Esophagus muscularis mucosa (tissue), 4 donors: ENCODE measurements around the gene OXCT1. TPM values are rescaled to one million over a fixed set of nuclear protein-coding genes. Genes with fewer than 3 reads are reported as not detected.

ENCODE experiments used
- DNase-seq: peaks from one replicate; pipeline ENCODE4 v3.0.0-alpha.2; 2017; ENCODE audit errors: extremely low spot score
- H3K27ac ChIP-seq, 4 donors: fragments of 200-600 bp; sonication (generic); replicated peaks in 1 of 4; 1 replicate in 3 of 4; 2 replicates in 1 of 4; pipeline ENCODE4 v1.5.1; 2016 to 2019; ENCODE audit warnings: mild to moderate bottlenecking in 1 of 4
- H3K27me3 ChIP-seq, 4 donors: fragments of 200-600 bp; sonication (generic); one replicate each; pipeline versions ENCODE4 v1.5.1 to v1.6.0; 2016 to 2019
- H3K36me3 ChIP-seq, 4 donors: fragments of 200-600 bp; sonication (generic); one replicate each; pipeline ENCODE4 v1.5.1; 2016 to 2019
- H3K4me1 ChIP-seq, 4 donors: fragments of 200-600 bp; sonication (generic); one replicate each; pipeline ENCODE4 v1.5.1; 2016 to 2019
- H3K4me3 ChIP-seq, 4 donors: fragments of 200-600 bp; sonication (generic); 1 replicate in 2 of 4; 2 replicates in 2 of 4; pipeline ENCODE4 v1.5.1; 2016 to 2019; ENCODE audit warnings: mild to moderate bottlenecking in 4 of 4, moderate library complexity in 1 of 4
- H3K9me3 ChIP-seq, 4 donors: fragments of 200-600 bp; sonication (generic); 1 replicate in 3 of 4; 2 replicates in 1 of 4; pipeline ENCODE4 v1.5.1; 2016 to 2019
- CTCF ChIP-seq, 3 experiments: fragments of 200-600 bp in 2 of 3; fragments of 450-650 bp in 1 of 3; sonication (generic) in 2 of 3; IDR thresholded peaks; one replicate each; pipeline ENCODE4 v1.5.1; 2017 to 2019; ENCODE audit warnings: antibody characterized with exemption in 3 of 3, mild to moderate bottlenecking in 2 of 3, moderate library complexity in 1 of 3
- EP300 ChIP-seq: sonication (generic); formaldehyde crosslinking; IDR thresholded peaks from one replicate; pipeline ENCODE4 v1.6.1; 2017; ENCODE audit warnings: antibody characterized with exemption
- POLR2A ChIP-seq: fragments of 450-650 bp; IDR thresholded peaks from one replicate; pipeline ENCODE4 v1.6.1; 2017; ENCODE audit warnings: antibody characterized with exemption, moderate library complexity, mild to moderate bottlenecking, low read depth
- POLR2AphosphoS5 ChIP-seq, 2 donors: sonication (generic); formaldehyde crosslinking; IDR thresholded peaks; one replicate each; pipeline ENCODE4 v1.6.1; 2017; ENCODE audit warnings: antibody characterized with exemption in 2 of 2
- WGBS: methylation state at CpG from one replicate; pipeline ENCODE4 v1.1.5; 2018; 5-methylcytosine and 5-hydroxymethylcytosine counted together
- intact Hi-C: fragments of 100-400 bp; cut with DNase I; formaldehyde crosslinking; loops from one replicate; pipeline ENCODE4 v1.15.1; 2023
- total RNA-seq, 4 donors: library from RNA; depleted of rRNA; stranded (reverse); fragments of >200 nt; gene quantifications; one replicate each; pipeline versions ENCODE4 v1.1.0 to v1.2.1, GENCODE V29; 2016

OXCT1 gene
- 10 to 100 TPM; 30.8 to 47.6 (median 37.7) TPM for total RNA-seq

DNA sequence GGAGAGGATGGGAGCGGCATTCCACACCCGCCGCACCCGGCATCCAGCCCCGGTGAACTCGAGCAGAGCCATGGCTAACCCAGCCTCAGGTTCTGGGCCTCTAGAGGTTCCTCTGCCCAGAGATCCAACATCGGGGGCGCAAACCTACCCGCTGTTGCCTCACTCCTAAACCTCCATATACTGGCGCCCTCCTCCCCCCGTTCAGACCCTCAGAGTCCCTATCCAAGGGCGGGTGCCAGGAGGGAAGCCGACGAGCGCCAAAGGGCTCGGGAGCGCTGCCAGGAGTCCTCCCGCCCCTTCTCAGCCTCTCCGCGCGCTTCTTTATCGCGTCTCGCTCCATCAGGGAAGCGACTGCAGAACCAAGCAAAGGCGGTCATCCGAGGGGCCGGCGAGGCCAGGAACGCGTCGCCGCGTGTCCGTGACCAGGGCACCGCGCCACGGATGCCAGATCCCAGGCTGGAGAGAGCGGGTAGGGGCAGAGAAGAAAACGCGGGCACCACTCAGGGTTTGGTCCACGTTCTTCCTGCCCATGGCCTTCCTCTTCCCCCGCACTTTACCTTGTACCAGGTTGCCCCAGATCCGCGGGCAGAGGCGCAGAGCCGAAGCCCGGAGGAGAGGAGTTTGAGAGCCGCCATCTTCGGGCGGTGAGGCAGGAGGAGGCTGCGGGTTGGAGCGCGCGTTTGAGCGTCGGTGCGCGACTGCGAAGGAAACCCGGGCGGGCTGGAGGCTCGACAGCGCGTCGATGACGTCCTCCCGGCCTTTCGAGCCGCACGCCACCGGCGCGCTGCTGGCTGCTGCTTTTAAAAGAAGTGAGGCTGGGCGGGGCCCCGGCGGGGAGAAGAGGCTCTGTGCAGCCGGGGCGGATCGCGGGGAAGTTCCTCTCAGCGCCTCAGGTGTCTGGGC, at the start of gene OXCT1:
OXCT1 (minus strand) TSS at position 702 of the 903 bp plus-strand sequence; CDS start at position 635, 67 bp downstream.
- WGBS: 7% methylated on average over 6 of the region's 82 CpGs
- intact Hi-C loops: loop anchor here (2.0 to 10.0 kb wide), 3 partner anchors 33 to 555 kb away; partner anchors contain the start of genes FBXO4 and GHR
- DNase-seq: peak; percentile 95

DNA sequence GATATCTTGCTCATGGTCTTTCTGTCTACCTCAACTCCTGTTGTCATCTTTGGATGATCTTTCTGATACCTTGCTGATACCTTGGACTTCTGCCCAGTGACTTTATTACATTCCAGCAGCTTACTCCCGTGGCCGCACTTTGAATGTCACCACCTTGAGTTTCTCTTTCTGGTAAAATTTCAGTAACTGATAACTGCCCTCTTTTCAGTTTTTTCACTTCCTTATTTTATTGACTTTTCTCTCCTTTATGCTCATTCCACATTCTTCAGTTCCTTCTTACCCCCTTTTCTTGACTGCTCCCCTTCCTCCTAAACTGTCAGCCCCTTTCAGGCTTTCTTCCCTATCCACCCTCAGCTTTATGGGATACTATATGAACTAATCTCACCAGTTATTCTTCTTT, 47.9 kb upstream of the OXCT1 start:
- no peak overlapping the region for H3K27ac ChIP-seq
- 78% methylated on average over 2 of the region's 2 CpGs for WGBS
- TF ChIP-seq POLR2A (no peak), POLR2AphosphoS5 (IDR thresholded peaks at IDR 0.05) (no peak), EP300 (no peak), CTCF (IDR thresholded peaks at IDR 0.05) (no peak)
- H3K36me3 ChIP-seq: peaks cover 32 to 83% (median 69%) of the 10 kb centered on the region in 4 donors
- H3K4me3 ChIP-seq: no peak overlapping the region
- no peak for DNase-seq
- H3K4me1 ChIP-seq: no peaks in the 10 kb centered on the region
- no peaks in the 10 kb centered on the region for H3K9me3 ChIP-seq
- intact Hi-C loops: no loop called here
- H3K27me3 ChIP-seq: no peaks in the 10 kb centered on the region

More for the DNA sequence above, at the start of gene OXCT1:
- TF ChIP-seq POLR2AphosphoS5 (IDR thresholded peaks at IDR 0.05): peak; percentile 87 to 97
- no peak for TF ChIP-seq POLR2A
- no peak for TF ChIP-seq EP300
- TF ChIP-seq CTCF (IDR thresholded peaks at IDR 0.05): no peak
- no peaks in the 10 kb centered on the region for H3K36me3 ChIP-seq
- H3K4me1 ChIP-seq: peaks cover 11 to 40% (median 37%) of the 10 kb centered on the region in 4 donors
- peak within 1 kb of the TSS; percentile 95 to 98 (median 97) for H3K27ac ChIP-seq
- no peaks in the 10 kb centered on the region for H3K27me3 ChIP-seq
- H3K9me3 ChIP-seq: no peaks in the 10 kb centered on the region
- H3K4me3 ChIP-seq: peak within 1 kb of the TSS; percentile 70 to 88 (median 84)

- TF ChIP-seq POLR2A (no peak), EP300 (no peak), CTCF (IDR thresholded peaks at IDR 0.05) (no peak), POLR2AphosphoS5 (IDR thresholded peaks at IDR 0.05) (no peak)
- no peaks in the 10 kb centered on the region for H3K9me3 ChIP-seq
- H3K36me3 ChIP-seq: peaks cover 32 to 64% (median 52%) of the 10 kb centered on the region in 4 donors
- H3K27ac ChIP-seq: peak overlapping the region; percentile 1 to 75 (median 56)
- H3K4me3 ChIP-seq: no peak overlapping the region
- H3K4me1 ChIP-seq: peaks cover 14 to 46% (median 27%) of the 10 kb centered on the region in 4 donors
- intact Hi-C loops: no loop called here
- WGBS: 77% methylated on average over 4 of the region's 4 CpGs
- DNase-seq: no peak
- H3K27me3 ChIP-seq: no peaks in the 10 kb centered on the region
Measured at GRCh38 chr5:41908374-41909079, 38.3 kb upstream of the OXCT1 start.

DNA sequence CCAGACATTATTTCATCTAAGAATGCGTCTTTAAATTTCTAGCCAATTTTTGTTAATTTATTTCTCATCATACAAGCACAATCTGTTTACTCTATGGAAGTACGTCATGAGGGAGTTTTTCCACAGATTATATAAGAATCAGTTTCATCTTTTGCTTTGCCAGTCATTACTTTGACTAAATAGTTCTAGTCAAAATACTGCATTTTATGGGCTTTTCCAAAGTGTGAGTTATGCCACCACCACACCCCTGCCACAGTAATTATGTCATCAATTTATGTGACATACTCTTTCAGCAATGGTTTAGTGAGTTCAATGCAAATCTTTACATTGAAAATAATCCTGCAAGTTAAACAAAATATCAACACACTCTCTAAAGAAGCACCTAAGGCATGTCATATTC, 35.9 kb upstream of the OXCT1 start:
- intact Hi-C loops: no loop called here
- Histone ChIP-seq H3K27ac (no peak overlapping the region), H3K9me3 (no peaks in the 10 kb centered on the region), H3K4me1 (peaks cover 14 to 46% (median 31%) of the 10 kb centered on the region in 4 donors), H3K27me3 (no peaks in the 10 kb centered on the region), H3K36me3 (peaks cover 14 to 40% (median 30%) of the 10 kb centered on the region in 4 donors), H3K4me3 (no peak overlapping the region)
- WGBS: 79% methylated on average over 2 of the region's 2 CpGs
- TF ChIP-seq EP300: no peak
- TF ChIP-seq CTCF (IDR thresholded peaks at IDR 0.05): no peak
- TF ChIP-seq POLR2A: no peak
- TF ChIP-seq POLR2AphosphoS5 (IDR thresholded peaks at IDR 0.05): no peak
- no peak for DNase-seq
